Urinary bladder (tissue), 4 donors: ENCODE measurements around the gene TCF12. TPM values are rescaled to one million over a fixed set of nuclear protein-coding genes. Genes with fewer than 3 reads are reported as not detected.
"Not testable (repeated sequence)": the region's sequence is repeated elsewhere in the genome, so short reads cannot be mapped to it uniquely, and the experiment has no call there.

Experiments
- DNase-seq: peaks from one replicate; pipeline ENCODE4 v3.0.0-alpha.2; 2015; ENCODE audit errors: extremely low spot score
- H3K27ac ChIP-seq: one replicate; pipeline ENCODE4 v1.5.1; 2013; ENCODE audit warnings: low read depth, mild to moderate bottlenecking, moderate library complexity
- H3K36me3 ChIP-seq: one replicate; pipeline ENCODE4 v1.6.1; 2013; ENCODE audit warnings: mild to moderate bottlenecking, moderate library complexity; ENCODE audit not compliant: insufficient read depth
- H3K4me1 ChIP-seq: one replicate; pipeline ENCODE4 v1.6.1; 2013; ENCODE audit warnings: mild to moderate bottlenecking, moderate library complexity; ENCODE audit not compliant: insufficient read depth
- H3K4me3 ChIP-seq: one replicate; pipeline ENCODE4 v1.5.1; 2013; ENCODE audit warnings: low read depth, low read length
- WGBS: extraction: QIAGEN DNeasy Blood & Tissue Kit; methylation state at CpG from one replicate; pipeline ENCODE4 v1.1.7; 2013; 5-methylcytosine and 5-hydroxymethylcytosine counted together
- polyA plus RNA-seq: library from polyadenylated mRNA; stranded (reverse); fragments of 200-250 nt; gene quantifications from one replicate; pipeline ENCODE4 v1.2.3, GENCODE V29; 2013
- total RNA-seq: library from RNA; depleted of rRNA; stranded (reverse); fragments of >200 nt; gene quantifications from one replicate; pipeline ENCODE4 v1.2.3, GENCODE V29; 2014
- donor health status: healthy with polysubstance abuse.
- donor health status: healthy.

TCF12 gene
- total and polyA plus RNA-seq, 2 donors, result 55.0 to 241 TPM

- Histone ChIP-seq H3K27ac (no peak overlapping the region), H3K4me1 (no peaks in the 10 kb centered on the region), H3K36me3 (no peaks in the 10 kb centered on the region), H3K4me3 (no peak overlapping the region)
- 37% methylated on average over 3 of the region's 3 CpGs for WGBS
- DNase-seq, result no peak
Measured at GRCh38 chr15:57156210-57156884, 237.9 kb downstream of the TCF12 start.

- H3K36me3 ChIP-seq, result no peaks in the 10 kb centered on the region
- H3K27ac ChIP-seq, result no peak overlapping the region
- H3K4me3 ChIP-seq, result no peak overlapping the region
- DNase-seq, result no peak
- H3K4me1 ChIP-seq, result no peaks in the 10 kb centered on the region
Measured at GRCh38 chr15:57158589-57158988, 240.1 kb downstream of the TCF12 start.

GRCh38 chr15:57158997-57159668, 240.7 kb downstream of the TCF12 start:
- DNase-seq, result no peak
- no peak overlapping the region for H3K27ac ChIP-seq
- no peaks in the 10 kb centered on the region for H3K4me1 ChIP-seq

GRCh38 chr15:57159767-57160166, 241.3 kb downstream of the TCF12 start:
- Histone ChIP-seq H3K4me1 (no peaks in the 10 kb centered on the region), H3K27ac (no peak overlapping the region), H3K4me3 (no peak overlapping the region), H3K36me3 (no peaks in the 10 kb centered on the region)
- no peak for DNase-seq

More at GRCh38 chr15:57158997-57159668, 240.7 kb downstream of the TCF12 start:
- no peak overlapping the region for H3K4me3 ChIP-seq
- WGBS, result 57% methylated on average over 4 of the region's 4 CpGs
- no peaks in the 10 kb centered on the region for H3K36me3 ChIP-seq

- Histone ChIP-seq H3K4me1 (no peaks in the 10 kb centered on the region), H3K4me3 (no peak overlapping the region), H3K36me3 (no peaks in the 10 kb centered on the region), H3K27ac (no peak overlapping the region)
- 67% methylated on average over 2 of the region's 2 CpGs for WGBS
- DNase-seq, result no peak
Measured at GRCh38 chr15:57160823-57161560, 242.5 kb downstream of the TCF12 start.

GRCh38 chr15:57164251-57164650, 245.8 kb downstream of the TCF12 start:
- H3K36me3 ChIP-seq, H3K27ac ChIP-seq, DNase-seq, H3K4me3 ChIP-seq, H3K4me1 ChIP-seq: not testable (repeated sequence)
- 96% methylated on average over 7 of the region's 7 CpGs for WGBS

GRCh38 chr15:57165992-57166391, 247.5 kb downstream of the TCF12 start:
- DNase-seq, result no peak
- 74% methylated on average over 2 of the region's 2 CpGs for WGBS
- H3K4me1 ChIP-seq, result no peaks in the 10 kb centered on the region
- H3K27ac ChIP-seq, result no peak overlapping the region
- H3K4me3 ChIP-seq, result no peak overlapping the region
- no peaks in the 10 kb centered on the region for H3K36me3 ChIP-seq

GRCh38 chr15:57167821-57168395, 249.5 kb downstream of the TCF12 start:
- 72% methylated on average over 3 of the region's 3 CpGs for WGBS
- DNase-seq, result no peak

GRCh38 chr15:57169643-57170042, 251.2 kb downstream of the TCF12 start:
- no peak overlapping the region for H3K4me3 ChIP-seq
- H3K4me1 ChIP-seq, result no peaks in the 10 kb centered on the region
- H3K27ac ChIP-seq, result no peak overlapping the region
- no peaks in the 10 kb centered on the region for H3K36me3 ChIP-seq
- 90% methylated on average over 2 of the region's 2 CpGs for WGBS
- no peak for DNase-seq

More at GRCh38 chr15:57167821-57168395, 249.5 kb downstream of the TCF12 start:
- Histone ChIP-seq H3K27ac (no peak overlapping the region), H3K4me3 (no peak overlapping the region), H3K36me3 (no peaks in the 10 kb centered on the region), H3K4me1 (no peaks in the 10 kb centered on the region)

- H3K4me3 ChIP-seq, result no peak overlapping the region
- no peak for DNase-seq
- 95% methylated on average over 1 of the region's 1 CpG for WGBS
- no peaks in the 10 kb centered on the region for H3K36me3 ChIP-seq
- H3K4me1 ChIP-seq, result no peaks in the 10 kb centered on the region
- H3K27ac ChIP-seq, result no peak overlapping the region
Measured at GRCh38 chr15:57171426-57171825, 253.0 kb downstream of the TCF12 start.

- Histone ChIP-seq H3K4me3 (no peak overlapping the region), H3K4me1 (no peaks in the 10 kb centered on the region), H3K36me3 (no peaks in the 10 kb centered on the region), H3K27ac (no peak overlapping the region)
- no peak for DNase-seq
- 96% methylated on average over 3 of the region's 3 CpGs for WGBS
Measured at GRCh38 chr15:57172925-57173324, 254.5 kb downstream of the TCF12 start.

GRCh38 chr15:57183041-57183440, 264.6 kb downstream of the TCF12 start:
- 88% methylated on average over 1 of the region's 1 CpG for WGBS
- Histone ChIP-seq H3K36me3 (no peaks in the 10 kb centered on the region), H3K4me3 (no peak overlapping the region), H3K27ac (no peak overlapping the region), H3K4me1 (no peaks in the 10 kb centered on the region)
- no peak for DNase-seq

- no peak for DNase-seq
- WGBS, result 43% methylated on average over 5 of the region's 5 CpGs
- Histone ChIP-seq H3K36me3 (no peaks in the 10 kb centered on the region), H3K4me3 (no peak overlapping the region), H3K27ac (peak overlapping the region; percentile 23), H3K4me1 (no peaks in the 10 kb centered on the region)
Measured at GRCh38 chr15:57183614-57184344, 265.3 kb downstream of the TCF12 start.
